ENCODE measurements around the gene PACS1. TPM values are rescaled to one million over a fixed set of nuclear protein-coding genes. Genes with fewer than 3 reads are reported as not detected.
"Not testable (repeated sequence)": the region's sequence is repeated elsewhere in the genome, so short reads cannot be mapped to it uniquely, and the experiment has no call there.

PACS1 gene
- total RNA-seq, result 50.8 TPM
- long read RNA-seq, full-length matches to known transcripts, result 6 of 34 reads
- long read RNA-seq, partial matches to known transcripts, result 6 of 34 reads
- long read RNA-seq, other reads (novel, unspliced or antisense), result 22 of 34 reads

DNA sequence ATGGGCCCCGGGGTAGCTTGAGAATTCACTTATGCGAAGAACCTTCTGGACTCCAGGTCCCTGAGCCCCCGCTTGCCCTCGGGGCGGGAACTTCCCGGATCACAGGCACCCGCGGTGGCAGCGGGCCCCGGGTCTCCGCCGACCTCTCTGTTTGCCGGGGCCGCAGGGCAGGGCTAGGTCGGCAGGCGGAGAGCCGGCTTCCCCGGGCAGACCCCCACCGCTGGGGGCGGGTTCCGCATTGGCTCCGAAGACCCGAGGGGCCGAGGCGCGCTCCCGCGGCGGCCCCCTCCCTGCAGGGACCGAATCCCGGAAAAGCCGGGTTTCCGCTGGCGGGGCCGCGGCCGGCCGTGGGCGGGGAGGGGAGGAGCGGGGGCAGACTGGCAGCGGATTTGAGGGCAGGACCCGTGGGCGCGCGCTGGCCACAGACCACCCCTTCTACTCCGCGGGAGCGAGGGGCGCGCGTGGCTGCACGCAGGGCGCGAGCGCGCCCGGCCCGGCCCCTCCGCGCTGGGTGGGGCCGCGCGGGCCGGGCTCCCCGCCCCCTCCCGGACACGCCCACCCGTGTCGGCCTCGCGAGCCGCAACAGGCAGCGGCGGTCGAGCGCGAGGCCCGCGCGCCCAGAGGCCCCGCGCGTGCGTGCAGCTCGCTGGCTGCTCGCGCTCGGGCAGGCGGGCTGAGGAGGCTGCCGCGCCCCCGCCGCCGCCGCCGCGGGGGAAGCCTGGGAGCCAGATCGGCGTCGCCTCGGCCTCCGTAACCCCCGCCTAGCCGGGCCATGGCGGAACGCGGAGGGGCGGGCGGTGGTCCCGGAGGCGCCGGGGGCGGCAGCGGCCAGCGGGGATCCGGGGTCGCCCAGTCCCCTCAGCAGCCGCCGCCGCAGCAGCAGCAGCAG, at the start of gene PACS1:
PACS1 (plus strand) TSS at position 558 of the 889 bp plus-strand sequence; CDS start at position 773, 215 bp downstream.
- H3K27ac ChIP-seq, result peak within 1 kb of the TSS; percentile 91
- peak; percentile 88 for DNase-seq
- H3K36me3 ChIP-seq, result peaks cover 62% of the 10 kb centered on the region
- H3K27me3 ChIP-seq (ENCODE audit: low read depth), result no peaks in the 10 kb centered on the region
- intact Hi-C loops (cut with DNase I), result no loop called here
- TF ChIP-seq, protein P1, sequence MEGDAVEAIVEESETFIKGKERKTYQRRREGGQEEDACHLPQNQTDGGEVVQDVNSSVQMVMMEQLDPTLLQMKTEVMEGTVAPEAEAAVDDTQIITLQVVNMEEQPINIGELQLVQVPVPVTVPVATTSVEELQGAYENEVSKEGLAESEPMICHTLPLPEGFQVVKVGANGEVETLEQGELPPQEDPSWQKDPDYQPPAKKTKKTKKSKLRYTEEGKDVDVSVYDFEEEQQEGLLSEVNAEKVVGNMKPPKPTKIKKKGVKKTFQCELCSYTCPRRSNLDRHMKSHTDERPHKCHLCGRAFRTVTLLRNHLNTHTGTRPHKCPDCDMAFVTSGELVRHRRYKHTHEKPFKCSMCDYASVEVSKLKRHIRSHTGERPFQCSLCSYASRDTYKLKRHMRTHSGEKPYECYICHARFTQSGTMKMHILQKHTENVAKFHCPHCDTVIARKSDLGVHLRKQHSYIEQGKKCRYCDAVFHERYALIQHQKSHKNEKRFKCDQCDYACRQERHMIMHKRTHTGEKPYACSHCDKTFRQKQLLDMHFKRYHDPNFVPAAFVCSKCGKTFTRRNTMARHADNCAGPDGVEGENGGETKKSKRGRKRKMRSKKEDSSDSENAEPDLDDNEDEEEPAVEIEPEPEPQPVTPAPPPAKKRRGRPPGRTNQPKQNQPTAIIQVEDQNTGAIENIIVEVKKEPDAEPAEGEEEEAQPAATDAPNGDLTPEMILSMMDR (IDR thresholded peaks at IDR 0.05), result no peak
- peak within 1 kb of the TSS; percentile 81 for H3K4me3 ChIP-seq
- peaks cover 40% of the 10 kb centered on the region for H3K4me1 ChIP-seq
- peak; percentile 85 to 93 for ATAC-seq
- H3K9me3 ChIP-seq, result no peaks in the 10 kb centered on the region

GRCh38 chr11:66020618-66021357, 49.3 kb upstream of the PACS1 start:
- no peak overlapping the region for H3K27ac ChIP-seq
- intact Hi-C loops (cut with DNase I), result no loop called here
- H3K4me3 ChIP-seq, result no peak overlapping the region

DNA sequence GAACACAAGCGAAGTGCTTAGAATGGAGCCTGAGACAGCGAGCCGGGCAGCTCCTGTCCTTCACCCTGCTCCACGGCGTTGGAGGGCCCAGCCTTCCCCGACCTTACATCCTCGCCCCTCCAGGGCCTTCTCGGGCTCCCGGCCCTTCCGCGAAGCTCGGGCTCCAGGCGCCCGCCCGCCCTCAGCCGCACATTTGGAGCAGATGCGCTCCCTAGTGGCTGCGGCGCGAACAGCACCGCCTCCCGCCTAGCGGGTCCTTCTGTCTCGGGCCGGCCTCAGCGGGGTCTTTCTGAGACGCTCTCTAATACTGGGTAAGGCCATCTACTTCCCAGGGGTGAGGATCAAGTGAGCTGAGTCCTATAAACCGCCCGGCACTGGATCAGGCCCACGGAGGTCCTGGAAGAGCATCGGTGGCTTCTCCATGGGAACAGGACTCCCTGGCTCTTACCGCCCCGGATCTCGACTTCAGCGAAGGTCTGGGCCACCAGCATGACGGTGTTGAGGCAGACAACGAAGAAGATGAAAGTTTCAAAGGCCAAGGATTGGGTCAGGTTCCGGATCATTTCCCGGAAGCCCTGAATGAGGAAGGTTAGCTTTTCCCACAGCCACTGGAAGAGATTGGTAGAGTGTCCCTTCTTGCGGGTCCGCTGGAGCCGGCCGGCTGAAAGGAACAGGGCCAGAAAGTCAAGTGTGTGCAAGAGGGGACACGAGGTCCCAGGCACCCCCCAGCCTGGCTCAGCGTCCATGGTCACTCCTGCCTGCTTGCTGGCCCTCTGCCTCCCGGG, 47.5 kb upstream of the PACS1 start:
- Histone ChIP-seq H3K27me3 (ENCODE audit: low read depth) (no peaks in the 10 kb centered on the region), H3K4me3 (peak overlapping the region; percentile 39), H3K9me3 (no peaks in the 10 kb centered on the region), H3K27ac (no peak overlapping the region), H3K4me1 (peaks cover 18% of the 10 kb centered on the region), H3K36me3 (no peaks in the 10 kb centered on the region)
- ATAC-seq, result peak; percentile 90 to 91
- DNase-seq, result peak; percentile 87
- TF ChIP-seq, protein P1 (IDR thresholded peaks at IDR 0.05), result peak; percentile 98
- intact Hi-C loops (cut with DNase I), result no loop called here

More at GRCh38 chr11:66020618-66021357, 49.3 kb upstream of the PACS1 start:
- peak; percentile 77 for DNase-seq
- peak; percentile 64 to 74 for ATAC-seq
- no peaks in the 10 kb centered on the region for H3K36me3 ChIP-seq
- TF ChIP-seq, protein P1 (IDR thresholded peaks at IDR 0.05), result no peak
- no peaks in the 10 kb centered on the region for H3K27me3 ChIP-seq (ENCODE audit: low read depth)
- H3K4me1 ChIP-seq, result peaks cover 18% of the 10 kb centered on the region
- H3K9me3 ChIP-seq, result no peaks in the 10 kb centered on the region

GRCh38 chr11:66023186-66023440, 47.0 kb upstream of the PACS1 start:
- peaks cover 18% of the 10 kb centered on the region for H3K4me1 ChIP-seq
- ATAC-seq, result not testable (repeated sequence)

DNA sequence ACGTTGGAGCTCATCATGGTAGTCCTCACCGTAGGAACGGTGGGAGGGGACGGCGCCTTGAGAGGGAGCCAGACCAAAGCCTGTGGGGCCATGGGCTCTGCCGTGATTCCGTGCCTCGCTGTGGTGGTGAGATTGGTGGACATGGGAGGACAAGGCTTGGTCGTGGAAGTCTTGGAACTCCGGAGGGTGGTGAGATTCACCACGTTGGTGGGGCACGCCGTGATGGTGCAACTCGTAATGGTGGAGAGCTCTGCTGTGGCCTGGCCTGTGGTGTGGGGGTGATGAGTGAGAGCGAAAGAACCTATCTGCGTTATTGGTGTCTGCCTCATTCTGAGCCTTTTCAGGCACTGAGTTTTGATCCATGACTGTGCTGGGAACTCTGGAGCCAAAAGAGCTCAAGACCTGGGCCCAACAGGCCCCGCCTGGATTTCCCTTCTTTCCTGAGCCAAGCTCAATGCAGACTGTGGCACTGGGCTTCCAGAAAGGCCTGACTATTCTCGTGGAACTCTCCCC, 44.0 kb upstream of the PACS1 start, which contains the start of gene CATSPER1:
CATSPER1 (minus strand) TSS at position 463 of the 513 bp plus-strand sequence; CDS start at position 363, 100 bp downstream.
- Histone ChIP-seq H3K4me3 (no peak within 1 kb of the TSS), H3K36me3 (no peaks in the 10 kb centered on the region), H3K9me3 (no peaks in the 10 kb centered on the region), H3K4me1 (peaks cover 18% of the 10 kb centered on the region), H3K27me3 (ENCODE audit: low read depth) (peaks cover 4% of the 10 kb centered on the region), H3K27ac (no peak within 1 kb of the TSS)
- intact Hi-C loops (cut with DNase I), result no loop called here
- TF ChIP-seq, protein P1 (IDR thresholded peaks at IDR 0.05), result no peak
- no peak for ATAC-seq
- no peak for DNase-seq

More at GRCh38 chr11:66023186-66023440, 47.0 kb upstream of the PACS1 start:
- H3K9me3 ChIP-seq; H3K27ac ChIP-seq; H3K27me3 ChIP-seq (ENCODE audit: low read depth); DNase-seq; intact Hi-C loops (cut with DNase I); H3K4me3 ChIP-seq; H3K36me3 ChIP-seq: not testable (repeated sequence)
